SU-DHL-6 (cell line): ENCODE data around the gene KCND2.

Experiments used
- EZH2phosphoT487 ChIP-seq: fragments of 200-600 bp; sonication (generic), shearing (Covaris generic); conservative IDR thresholded peaks from 2 replicates; pipeline ENCODE4 v1.6.1; 2018; ENCODE audit warnings: mild to moderate bottlenecking, antibody characterized with exemption, low read length, moderate library complexity, mixed read lengths
- TF ChIP-seq, protein P1 (sequence below): fragments of 200-600 bp; sonication (generic); IDR thresholded peaks from one replicate; pipeline ENCODE4 v1.5.1; 2017; ENCODE audit warnings: antibody characterized with exemption, mild to moderate bottlenecking, low read length, moderate library complexity; ENCODE audit not compliant: insufficient read depth, poor library complexity, severe bottlenecking

DNA sequence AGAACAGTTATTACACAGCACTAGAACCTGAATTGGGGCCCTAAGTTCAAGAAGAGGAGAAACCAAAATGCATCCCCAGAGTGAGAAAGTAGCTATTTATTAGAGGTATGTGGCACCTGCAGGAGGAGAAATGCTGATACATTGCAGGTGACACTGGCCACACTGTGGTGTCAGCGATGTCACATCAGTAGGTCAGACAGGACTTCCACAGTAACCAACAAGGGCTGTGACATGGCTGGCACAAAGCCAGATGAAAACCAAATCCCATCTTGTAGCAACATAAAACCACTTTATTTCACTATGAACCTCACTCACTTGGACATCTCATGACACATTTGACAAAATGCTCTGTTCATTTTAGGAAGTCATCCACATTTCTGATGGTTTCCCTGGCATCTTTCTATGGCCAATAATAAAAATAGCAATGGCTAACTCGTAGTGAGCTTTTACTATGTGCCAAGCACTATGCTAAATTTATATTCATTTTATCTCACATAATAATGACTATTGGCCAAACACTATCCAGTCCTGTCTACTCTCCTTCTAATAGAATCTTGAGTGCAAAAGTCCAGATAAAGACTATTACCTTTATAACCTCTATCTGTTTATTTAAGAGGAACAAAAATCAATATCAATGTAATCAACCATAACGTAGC is 430.7 kb downstream of the KCND2 start:
- TF ChIP-seq, protein P1, sequence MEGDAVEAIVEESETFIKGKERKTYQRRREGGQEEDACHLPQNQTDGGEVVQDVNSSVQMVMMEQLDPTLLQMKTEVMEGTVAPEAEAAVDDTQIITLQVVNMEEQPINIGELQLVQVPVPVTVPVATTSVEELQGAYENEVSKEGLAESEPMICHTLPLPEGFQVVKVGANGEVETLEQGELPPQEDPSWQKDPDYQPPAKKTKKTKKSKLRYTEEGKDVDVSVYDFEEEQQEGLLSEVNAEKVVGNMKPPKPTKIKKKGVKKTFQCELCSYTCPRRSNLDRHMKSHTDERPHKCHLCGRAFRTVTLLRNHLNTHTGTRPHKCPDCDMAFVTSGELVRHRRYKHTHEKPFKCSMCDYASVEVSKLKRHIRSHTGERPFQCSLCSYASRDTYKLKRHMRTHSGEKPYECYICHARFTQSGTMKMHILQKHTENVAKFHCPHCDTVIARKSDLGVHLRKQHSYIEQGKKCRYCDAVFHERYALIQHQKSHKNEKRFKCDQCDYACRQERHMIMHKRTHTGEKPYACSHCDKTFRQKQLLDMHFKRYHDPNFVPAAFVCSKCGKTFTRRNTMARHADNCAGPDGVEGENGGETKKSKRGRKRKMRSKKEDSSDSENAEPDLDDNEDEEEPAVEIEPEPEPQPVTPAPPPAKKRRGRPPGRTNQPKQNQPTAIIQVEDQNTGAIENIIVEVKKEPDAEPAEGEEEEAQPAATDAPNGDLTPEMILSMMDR = no peak
- TF ChIP-seq EZH2phosphoT487 = no peak
